ENCODE data around the gene TRAPPC14.
"Not testable (repeated sequence)": the region's sequence is repeated elsewhere in the genome, so short reads cannot be mapped to it uniquely, and the experiment has no call there.

TRAPPC14 gene

DNA sequence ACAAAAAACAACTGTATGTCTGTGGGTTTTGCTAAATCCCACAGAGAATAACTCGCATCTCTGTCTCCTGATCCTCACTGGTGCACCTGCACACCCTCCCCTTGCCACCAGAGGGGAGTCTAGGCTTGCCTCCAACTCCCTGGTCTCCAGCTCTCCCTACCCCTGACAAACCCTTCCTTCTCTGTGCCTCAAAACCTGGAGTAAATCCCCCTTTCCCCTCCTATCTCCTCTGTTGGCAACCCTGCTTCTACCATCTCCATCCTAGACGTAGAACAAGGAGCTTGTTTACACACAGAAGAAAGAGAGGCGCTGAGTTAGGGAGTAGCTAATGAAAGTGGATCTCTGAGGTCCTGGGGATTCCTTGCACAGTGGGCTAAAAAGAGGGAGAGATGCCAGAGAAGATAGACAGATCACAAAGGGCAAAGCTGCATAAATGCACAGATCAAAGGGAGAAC lies 25.8 kb downstream of the TRAPPC14 start:
- Histone ChIP-seq H3K9me3 (ENCODE audit: low read length) (no peaks in the 10 kb centered on the region), H3K4me3 (ENCODE audit: low read length) (no peak overlapping the region), H3K27me3 (ENCODE audit: insufficient read depth, low read length) (no peaks in the 10 kb centered on the region), H3K36me3 (ENCODE audit: insufficient read depth, low read length) (no peaks in the 10 kb centered on the region), H3K4me1 (ENCODE audit: insufficient read depth, low read length) (peaks cover 14% of the 10 kb centered on the region), H2AFZ (ENCODE audit: low read depth, low read length) (no peak overlapping the region)

DNA sequence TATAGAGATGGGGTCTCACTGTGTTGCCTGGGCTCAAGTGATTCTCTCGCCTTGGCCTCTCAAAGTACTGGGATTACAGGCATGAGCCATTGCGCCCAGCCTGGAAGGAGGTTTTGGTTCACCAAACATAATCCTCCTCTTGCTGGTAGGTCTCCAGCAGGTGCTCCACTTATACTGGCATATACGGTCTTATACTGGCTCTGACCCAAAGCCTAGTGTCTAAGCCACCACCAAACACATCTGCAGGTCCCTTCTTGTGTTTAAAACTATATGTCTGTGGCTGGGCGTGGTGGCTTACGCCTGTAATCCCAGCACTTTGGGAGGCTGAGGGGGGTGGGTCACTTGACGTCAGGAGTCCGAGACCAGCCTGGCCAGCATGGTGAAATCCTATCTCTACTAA lies 26.4 kb downstream of the TRAPPC14 start:
- H3K4me3 ChIP-seq (ENCODE audit: low read length) = no peak overlapping the region
- no peaks in the 10 kb centered on the region for H3K9me3 ChIP-seq (ENCODE audit: low read length)
- H3K27me3 ChIP-seq (ENCODE audit: insufficient read depth, low read length) = no peaks in the 10 kb centered on the region
- no peak overlapping the region for H2AFZ ChIP-seq (ENCODE audit: low read depth, low read length)
- peaks cover 16% of the 10 kb centered on the region for H3K4me1 ChIP-seq (ENCODE audit: insufficient read depth, low read length)
- no peaks in the 10 kb centered on the region for H3K36me3 ChIP-seq (ENCODE audit: insufficient read depth, low read length)

DNA sequence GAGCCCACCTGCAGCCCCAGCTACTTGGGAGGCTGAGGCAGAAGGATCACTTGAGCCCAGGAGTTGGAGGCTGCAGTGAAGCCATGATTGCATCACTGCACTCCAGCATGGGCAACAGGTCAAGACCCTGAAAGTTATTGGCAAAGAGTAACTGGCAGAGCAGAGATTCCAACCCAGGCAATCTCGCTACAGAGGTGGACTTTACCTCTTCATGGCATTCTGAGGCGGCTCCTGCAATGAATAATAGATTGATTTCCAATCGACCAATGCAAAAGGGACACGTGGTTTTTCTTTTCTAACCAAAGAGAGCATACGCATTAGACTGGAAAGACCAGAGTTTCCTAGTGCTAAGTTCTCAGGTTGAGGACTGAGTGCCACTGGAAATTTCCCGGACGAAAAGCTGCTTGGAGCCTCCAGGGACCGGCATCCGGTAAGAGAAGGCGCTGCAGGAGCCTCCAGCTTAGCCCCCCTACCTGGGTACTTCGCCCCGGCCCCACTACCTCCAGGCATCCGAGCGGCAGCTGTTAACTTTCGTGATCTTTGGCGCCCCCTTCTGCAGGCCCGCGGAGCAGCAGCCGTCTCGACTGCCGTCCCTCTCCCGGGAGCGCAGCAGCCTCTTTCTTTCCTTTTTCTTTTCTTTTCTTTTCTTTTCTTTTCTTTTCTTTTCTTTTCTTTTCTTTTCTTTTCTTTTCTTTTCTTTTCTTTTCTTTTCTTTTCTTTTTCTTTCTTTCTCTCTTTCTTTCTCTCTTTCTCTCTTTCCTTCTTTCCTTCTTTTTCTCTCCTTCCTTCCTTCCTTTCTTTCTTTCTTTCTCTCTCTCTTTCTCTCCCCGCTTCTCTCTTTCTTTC lies 27.7 kb downstream of the TRAPPC14 start:
- H3K27me3 ChIP-seq (ENCODE audit: insufficient read depth, low read length) = no peaks in the 10 kb centered on the region
- H3K9me3 ChIP-seq (ENCODE audit: low read length) = no peaks in the 10 kb centered on the region
- no peak overlapping the region for H2AFZ ChIP-seq (ENCODE audit: low read depth, low read length)
- no peak overlapping the region for H3K4me3 ChIP-seq (ENCODE audit: low read length)
- H3K4me1 ChIP-seq (ENCODE audit: insufficient read depth, low read length) = peaks cover 16% of the 10 kb centered on the region
- no peaks in the 10 kb centered on the region for H3K36me3 ChIP-seq (ENCODE audit: insufficient read depth, low read length)

DNA sequence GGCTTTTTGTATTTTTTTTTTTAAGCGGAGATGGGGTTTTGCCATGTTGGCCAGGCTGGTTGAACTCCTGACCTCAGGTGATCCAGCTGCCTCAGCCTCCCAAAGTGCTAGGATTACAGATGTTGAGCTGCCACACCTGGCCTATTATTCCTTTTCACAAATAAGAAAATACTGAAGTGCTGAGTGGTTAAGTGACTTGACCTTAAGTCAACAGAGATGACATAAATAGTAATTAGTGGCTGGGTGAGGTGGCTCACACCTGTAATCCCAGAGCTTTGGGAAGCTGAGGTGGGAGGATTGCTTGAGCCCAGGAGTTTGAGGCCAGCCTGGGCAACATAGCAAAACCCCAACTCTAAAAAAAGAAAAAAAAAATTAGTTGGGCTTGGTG lies 28.3 kb downstream of the TRAPPC14 start:
- H3K4me1 ChIP-seq (ENCODE audit: insufficient read depth, low read length) = peaks cover 16% of the 10 kb centered on the region
- H3K9me3 ChIP-seq (ENCODE audit: low read length); H3K36me3 ChIP-seq (ENCODE audit: insufficient read depth, low read length); H2AFZ ChIP-seq (ENCODE audit: low read depth, low read length); H3K27me3 ChIP-seq (ENCODE audit: insufficient read depth, low read length); H3K4me3 ChIP-seq (ENCODE audit: low read length): not testable (repeated sequence)

DNA sequence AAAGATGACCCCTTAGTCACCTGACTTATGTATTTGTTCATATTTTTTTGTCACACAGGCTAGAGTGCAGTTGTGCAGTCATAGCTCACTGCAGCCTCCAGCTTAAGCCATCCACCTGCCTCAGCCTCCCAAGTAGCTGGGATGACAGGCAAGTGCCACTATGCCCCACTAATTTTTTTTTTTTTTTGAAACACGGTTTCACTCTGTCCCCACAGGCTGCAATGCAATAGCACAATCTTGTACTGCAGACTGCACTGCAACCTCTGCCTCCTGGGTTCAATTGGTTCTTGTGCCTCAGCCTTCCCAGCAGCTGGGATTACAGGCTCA lies 29.9 kb downstream of the TRAPPC14 start:
- Histone ChIP-seq H3K36me3 (ENCODE audit: insufficient read depth, low read length) (peaks cover 5% of the 10 kb centered on the region), H3K4me3 (ENCODE audit: low read length) (peak overlapping the region; percentile 80), H3K9me3 (ENCODE audit: low read length) (no peaks in the 10 kb centered on the region), H3K4me1 (ENCODE audit: insufficient read depth, low read length) (peaks cover 16% of the 10 kb centered on the region), H3K27me3 (ENCODE audit: insufficient read depth, low read length) (no peaks in the 10 kb centered on the region), H2AFZ (ENCODE audit: low read depth, low read length) (no peak overlapping the region)

DNA sequence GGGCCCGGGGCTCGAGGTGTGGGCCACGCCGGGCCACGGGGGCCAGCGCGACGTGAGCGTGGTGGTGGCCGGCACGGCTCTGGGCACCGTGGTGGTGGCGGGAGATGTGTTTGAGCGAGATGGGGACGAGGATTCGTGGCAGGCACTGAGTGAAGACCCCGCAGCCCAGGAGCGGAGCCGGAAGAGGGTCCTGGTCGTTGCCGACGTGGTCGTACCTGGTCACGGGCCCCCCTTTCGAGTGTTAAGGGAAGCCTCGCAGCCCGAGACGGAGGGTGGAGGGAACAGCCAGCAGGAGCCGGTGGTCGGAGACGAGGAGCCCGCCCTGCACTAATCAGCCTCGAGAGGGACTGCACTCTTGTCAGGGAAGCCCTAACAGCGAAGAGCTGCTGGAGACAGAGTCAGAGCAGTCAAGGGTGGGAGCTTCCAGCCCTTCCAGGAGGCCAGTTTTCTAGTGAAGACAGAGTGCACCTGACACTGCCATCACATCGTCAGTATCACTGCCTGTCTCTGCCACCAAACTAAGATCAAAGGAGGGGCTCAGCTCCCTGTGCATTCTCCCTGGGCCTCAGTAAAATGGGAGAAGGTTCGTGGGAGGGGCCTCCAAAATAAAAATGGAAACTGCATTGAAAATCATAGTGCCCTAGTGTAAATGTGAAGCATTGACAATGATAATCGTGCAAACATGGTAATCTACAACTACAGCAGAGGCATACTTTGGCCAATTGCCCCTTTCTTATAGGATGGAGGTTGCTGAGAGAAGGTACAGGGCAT lies 30.5 kb downstream of the TRAPPC14 start:
- Histone ChIP-seq H3K4me3 (ENCODE audit: low read length) (peak overlapping the region; percentile 80), H3K36me3 (ENCODE audit: insufficient read depth, low read length) (peaks cover 5% of the 10 kb centered on the region), H3K27me3 (ENCODE audit: insufficient read depth, low read length) (no peaks in the 10 kb centered on the region), H3K9me3 (ENCODE audit: low read length) (no peaks in the 10 kb centered on the region), H2AFZ (ENCODE audit: low read depth, low read length) (peak overlapping the region; percentile 87), H3K4me1 (ENCODE audit: insufficient read depth, low read length) (peaks cover 16% of the 10 kb centered on the region)

DNA sequence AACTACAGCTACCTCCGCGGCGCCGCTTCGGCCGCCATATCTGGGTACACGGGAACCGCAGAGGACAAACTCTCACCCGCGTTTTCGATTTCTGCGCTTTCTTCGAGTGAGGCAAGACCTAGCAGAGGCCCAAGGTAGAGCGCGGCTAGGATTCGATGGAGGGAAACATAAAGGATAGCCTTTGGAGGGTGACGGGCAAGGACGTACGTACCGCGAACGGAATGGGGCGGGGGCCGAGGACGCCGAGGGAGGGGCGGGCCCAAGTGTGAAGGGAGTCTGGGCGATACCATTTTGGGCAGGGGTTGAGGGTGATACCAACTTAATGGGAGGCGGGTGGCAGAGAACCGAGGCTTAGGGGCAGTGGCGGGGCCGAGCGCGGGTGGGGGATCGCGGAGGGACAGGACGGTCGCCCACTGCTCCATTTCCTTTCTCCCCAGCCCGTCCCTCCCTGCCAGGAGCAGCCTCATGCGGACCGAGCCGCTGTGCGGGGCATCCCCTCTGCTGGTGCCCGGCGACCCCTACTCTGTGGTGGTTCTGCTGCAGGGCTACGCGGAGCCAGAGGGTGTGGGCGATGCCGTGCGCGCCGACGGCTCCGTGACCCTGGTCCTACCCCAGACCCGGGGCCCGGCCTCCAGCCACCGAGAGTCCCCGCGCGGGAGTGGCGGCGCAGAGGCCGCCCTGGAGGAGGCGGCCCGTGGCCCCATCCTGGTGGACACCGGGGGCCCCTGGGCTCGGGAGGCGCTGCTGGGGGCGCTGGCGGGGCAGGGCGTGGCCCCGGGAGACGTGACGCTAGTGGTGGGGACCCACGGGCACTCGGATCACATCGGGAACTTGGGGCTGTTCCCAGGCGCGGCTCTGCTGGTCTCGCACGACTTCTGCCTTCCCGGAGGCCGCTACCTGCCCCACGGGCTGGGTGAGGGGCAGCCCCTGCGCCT lies 31.3 kb downstream of the TRAPPC14 start, which contains the start of gene MBLAC1:
Gene MBLAC1 (plus strand): TSS at position 37 of the 935 bp plus-strand sequence. CDS start 429 bp downstream, at position 466.
- no peaks in the 10 kb centered on the region for H3K27me3 ChIP-seq (ENCODE audit: insufficient read depth, low read length)
- H3K36me3 ChIP-seq (ENCODE audit: insufficient read depth, low read length) = peaks cover 7% of the 10 kb centered on the region
- H3K4me3 ChIP-seq (ENCODE audit: low read length) = peak within 1 kb of the TSS; percentile 80
- H3K9me3 ChIP-seq (ENCODE audit: low read length) = no peaks in the 10 kb centered on the region
- peak within 1 kb of the TSS; percentile 87 for H2AFZ ChIP-seq (ENCODE audit: low read depth, low read length)
- peaks cover 11% of the 10 kb centered on the region for H3K4me1 ChIP-seq (ENCODE audit: insufficient read depth, low read length)

DNA sequence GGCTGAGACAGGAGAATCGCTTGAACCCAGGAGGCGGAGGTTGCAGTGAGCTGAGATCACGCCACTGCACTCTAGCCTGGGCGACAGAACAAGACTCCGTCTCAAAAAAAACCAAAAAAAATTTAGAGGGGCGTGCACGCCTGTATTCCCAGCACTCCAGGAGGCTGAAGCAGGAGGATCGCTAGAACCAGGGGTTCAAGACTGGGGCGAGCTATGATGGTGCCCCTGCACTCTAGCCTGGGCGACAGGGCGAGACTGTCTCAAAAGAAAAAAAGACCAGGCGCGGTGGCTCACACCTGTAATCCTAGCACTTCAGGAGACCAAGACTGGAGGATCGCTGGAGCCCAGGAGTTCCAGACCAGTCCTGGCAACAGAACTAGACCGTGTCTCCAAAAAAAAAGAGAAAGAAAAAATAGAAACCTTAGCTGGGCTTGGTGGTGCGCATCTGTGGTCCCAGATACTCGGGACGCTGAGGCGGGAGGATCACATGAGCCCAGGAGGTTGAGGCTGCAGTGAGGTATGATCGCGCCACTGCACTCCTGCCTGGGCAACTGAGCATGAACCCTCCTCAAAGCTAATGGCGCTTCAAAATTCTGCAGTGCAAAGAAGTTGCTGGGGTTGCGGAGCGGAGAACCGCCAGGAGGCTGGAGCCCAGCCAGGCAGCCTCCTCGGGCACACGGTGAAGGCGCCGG lies 32.1 kb downstream of the TRAPPC14 start:
- H3K4me3 ChIP-seq (ENCODE audit: low read length) = peak overlapping the region; percentile 80
- H3K36me3 ChIP-seq (ENCODE audit: insufficient read depth, low read length) = peaks cover 7% of the 10 kb centered on the region
- H3K9me3 ChIP-seq (ENCODE audit: low read length) = no peaks in the 10 kb centered on the region
- H3K27me3 ChIP-seq (ENCODE audit: insufficient read depth, low read length) = no peaks in the 10 kb centered on the region
- H3K4me1 ChIP-seq (ENCODE audit: insufficient read depth, low read length) = peaks cover 11% of the 10 kb centered on the region
- peak overlapping the region; percentile 87 for H2AFZ ChIP-seq (ENCODE audit: low read depth, low read length)

DNA sequence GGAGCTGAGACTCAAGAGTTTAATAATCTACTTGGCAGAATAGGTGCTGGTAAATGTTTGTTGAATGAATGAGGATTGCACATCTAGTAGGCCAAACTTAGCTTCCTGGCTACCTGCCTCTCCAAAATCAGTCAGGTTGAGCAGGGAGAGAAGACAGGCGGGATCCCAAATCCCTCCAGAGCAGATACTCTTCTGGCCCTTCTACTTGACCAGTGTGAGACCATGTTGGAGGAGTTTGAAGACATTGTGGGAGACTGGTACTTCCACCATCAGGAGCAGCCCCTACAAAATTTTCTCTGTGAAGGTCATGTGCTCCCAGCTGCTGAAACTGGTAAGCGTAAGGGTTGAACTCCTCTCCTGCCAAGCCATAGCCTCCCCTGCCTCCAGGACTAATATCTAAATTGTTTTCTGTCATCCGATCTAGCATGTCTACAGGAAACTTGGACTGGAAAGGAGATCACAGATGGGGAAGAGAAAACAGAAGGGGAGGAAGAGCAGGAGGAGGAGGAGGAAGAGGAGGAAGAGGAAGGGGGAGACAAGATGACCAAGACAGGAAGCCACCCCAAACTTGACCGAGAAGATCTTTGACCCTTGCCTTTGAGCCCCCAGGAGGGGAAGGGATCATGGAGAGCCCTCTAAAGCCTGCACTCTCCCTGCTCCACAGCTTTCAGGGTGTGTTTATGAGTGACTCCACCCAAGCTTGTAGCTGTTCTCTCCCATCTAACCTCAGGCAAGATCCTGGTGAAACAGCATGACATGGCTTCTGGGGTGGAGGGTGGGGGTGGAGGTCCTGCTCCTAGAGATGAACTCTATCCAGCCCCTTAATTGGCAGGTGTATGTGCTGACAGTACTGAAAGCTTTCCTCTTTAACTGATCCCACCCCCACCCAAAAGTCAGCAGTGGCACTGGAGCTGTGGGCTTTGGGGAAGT lies 34.0 kb downstream of the TRAPPC14 start:
- H2AFZ ChIP-seq (ENCODE audit: low read depth, low read length) = no peak overlapping the region
- H3K9me3 ChIP-seq (ENCODE audit: low read length) = no peaks in the 10 kb centered on the region
- peaks cover 7% of the 10 kb centered on the region for H3K36me3 ChIP-seq (ENCODE audit: insufficient read depth, low read length)
- H3K27me3 ChIP-seq (ENCODE audit: insufficient read depth, low read length) = no peaks in the 10 kb centered on the region
- H3K4me1 ChIP-seq (ENCODE audit: insufficient read depth, low read length) = peaks cover 15% of the 10 kb centered on the region
- H3K4me3 ChIP-seq (ENCODE audit: low read length) = no peak overlapping the region

DNA sequence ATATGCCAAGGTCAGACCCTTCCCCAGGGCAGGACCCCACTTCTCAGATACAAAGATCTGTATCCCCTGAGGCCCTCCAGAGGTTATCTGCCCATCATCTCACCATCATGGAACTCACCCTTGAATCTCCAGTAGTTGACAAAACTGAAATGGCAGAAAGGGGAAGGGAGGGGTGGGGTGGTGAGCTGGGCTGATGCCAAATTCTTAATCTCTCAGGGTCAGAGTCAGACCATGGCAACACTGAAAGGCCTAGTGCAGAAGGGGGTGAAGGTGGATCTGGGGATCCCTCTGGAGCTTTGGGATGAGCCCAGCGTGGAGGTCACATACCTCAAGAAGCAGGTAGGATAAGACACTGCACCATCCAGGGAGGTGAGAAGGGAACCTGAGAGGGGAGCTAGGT lies 36.0 kb downstream of the TRAPPC14 start:
- Histone ChIP-seq H3K27me3 (ENCODE audit: insufficient read depth, low read length) (no peaks in the 10 kb centered on the region), H3K4me1 (ENCODE audit: insufficient read depth, low read length) (peaks cover 12% of the 10 kb centered on the region), H3K4me3 (ENCODE audit: low read length) (no peak overlapping the region), H2AFZ (ENCODE audit: low read depth, low read length) (no peak overlapping the region), H3K9me3 (ENCODE audit: low read length) (no peaks in the 10 kb centered on the region), H3K36me3 (ENCODE audit: insufficient read depth, low read length) (peaks cover 7% of the 10 kb centered on the region)

DNA sequence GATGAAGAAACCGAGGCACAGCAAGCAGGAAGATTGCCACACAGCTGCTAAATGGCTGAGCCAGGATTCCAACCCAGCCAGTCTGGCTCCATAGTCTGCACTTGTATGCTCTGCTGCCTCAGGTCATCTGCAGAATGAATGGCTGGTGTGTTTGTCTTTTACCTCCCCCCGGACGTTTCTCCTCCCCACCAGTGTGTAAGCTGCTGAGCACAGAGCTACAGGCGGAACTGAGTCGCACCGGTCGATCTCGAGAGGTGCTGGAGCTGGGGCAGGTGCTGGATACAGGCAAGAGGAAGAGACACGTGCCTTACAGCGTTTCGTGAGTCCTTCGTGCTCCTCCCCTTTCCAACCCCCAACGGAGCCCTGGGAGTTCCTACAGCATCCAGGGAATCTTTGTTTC lies 36.5 kb downstream of the TRAPPC14 start:
- Histone ChIP-seq H3K36me3 (ENCODE audit: insufficient read depth, low read length) (peaks cover 7% of the 10 kb centered on the region), H3K4me3 (ENCODE audit: low read length) (no peak overlapping the region), H2AFZ (ENCODE audit: low read depth, low read length) (no peak overlapping the region), H3K4me1 (ENCODE audit: insufficient read depth, low read length) (peaks cover 12% of the 10 kb centered on the region), H3K9me3 (ENCODE audit: low read length) (no peaks in the 10 kb centered on the region), H3K27me3 (ENCODE audit: insufficient read depth, low read length) (no peaks in the 10 kb centered on the region)

DNA sequence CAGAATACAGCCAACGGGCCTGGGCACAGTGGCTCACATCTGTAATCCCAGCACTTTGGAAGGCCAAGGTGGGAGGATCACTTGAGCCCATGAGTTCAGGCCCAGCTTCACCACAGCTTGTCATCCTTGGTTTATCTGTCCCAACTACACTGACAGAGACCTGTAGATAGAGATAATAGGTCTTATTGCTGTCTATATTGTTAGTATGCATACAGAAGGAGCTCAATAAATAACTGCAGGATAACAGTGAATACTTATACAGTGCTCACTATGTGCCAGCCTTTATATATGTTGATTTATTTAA lies 37.8 kb downstream of the TRAPPC14 start:
- H2AFZ ChIP-seq (ENCODE audit: low read depth, low read length) = no peak overlapping the region
- H3K9me3 ChIP-seq (ENCODE audit: low read length) = no peaks in the 10 kb centered on the region
- no peaks in the 10 kb centered on the region for H3K27me3 ChIP-seq (ENCODE audit: insufficient read depth, low read length)
- peaks cover 7% of the 10 kb centered on the region for H3K36me3 ChIP-seq (ENCODE audit: insufficient read depth, low read length)
- peaks cover 12% of the 10 kb centered on the region for H3K4me1 ChIP-seq (ENCODE audit: insufficient read depth, low read length)
- peak overlapping the region; percentile 70 for H3K4me3 ChIP-seq (ENCODE audit: low read length)

Measured in neuron (in vitro differentiated cells).